ENCODE measurements around the gene TSC22D2.

DNA sequence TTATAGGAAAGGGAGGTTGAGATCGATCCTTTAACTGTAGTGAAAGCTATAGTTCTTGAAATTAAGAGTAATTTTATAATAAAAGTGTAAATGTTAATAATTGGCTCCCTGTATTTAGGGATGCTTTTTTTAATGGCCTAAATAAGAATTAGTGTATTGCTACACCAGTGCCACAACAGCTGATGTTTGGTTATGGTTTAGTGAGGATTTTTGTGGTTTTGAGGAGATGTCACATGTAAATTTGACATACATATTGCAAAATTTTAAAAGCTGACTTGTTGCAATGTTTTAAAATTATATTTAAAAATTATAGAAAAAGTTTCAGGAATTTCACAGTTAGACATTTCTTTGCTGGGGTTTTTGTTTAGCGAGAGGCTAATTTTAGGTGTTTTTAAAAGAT lies 3.9 kb downstream of the TSC22D2 start:
- TF ChIP-seq, protein P1, sequence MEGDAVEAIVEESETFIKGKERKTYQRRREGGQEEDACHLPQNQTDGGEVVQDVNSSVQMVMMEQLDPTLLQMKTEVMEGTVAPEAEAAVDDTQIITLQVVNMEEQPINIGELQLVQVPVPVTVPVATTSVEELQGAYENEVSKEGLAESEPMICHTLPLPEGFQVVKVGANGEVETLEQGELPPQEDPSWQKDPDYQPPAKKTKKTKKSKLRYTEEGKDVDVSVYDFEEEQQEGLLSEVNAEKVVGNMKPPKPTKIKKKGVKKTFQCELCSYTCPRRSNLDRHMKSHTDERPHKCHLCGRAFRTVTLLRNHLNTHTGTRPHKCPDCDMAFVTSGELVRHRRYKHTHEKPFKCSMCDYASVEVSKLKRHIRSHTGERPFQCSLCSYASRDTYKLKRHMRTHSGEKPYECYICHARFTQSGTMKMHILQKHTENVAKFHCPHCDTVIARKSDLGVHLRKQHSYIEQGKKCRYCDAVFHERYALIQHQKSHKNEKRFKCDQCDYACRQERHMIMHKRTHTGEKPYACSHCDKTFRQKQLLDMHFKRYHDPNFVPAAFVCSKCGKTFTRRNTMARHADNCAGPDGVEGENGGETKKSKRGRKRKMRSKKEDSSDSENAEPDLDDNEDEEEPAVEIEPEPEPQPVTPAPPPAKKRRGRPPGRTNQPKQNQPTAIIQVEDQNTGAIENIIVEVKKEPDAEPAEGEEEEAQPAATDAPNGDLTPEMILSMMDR (IDR thresholded peaks at IDR 0.05) = no peak
- no peak for TF ChIP-seq POLR2A (IDR thresholded peaks at IDR 0.05)
- no peak for TF ChIP-seq POLR2AphosphoS5 (IDR thresholded peaks at IDR 0.05)

Data from sigmoid colon (tissue), 4 donors.